ENCODE measurements around the gene THAP7. TPM values are rescaled to one million over a fixed set of nuclear protein-coding genes. Genes with fewer than 3 reads are reported as not detected.

Gene THAP7
- total RNA-seq, 6 donors from 2014 or later = 18.9 to 52.4 (median 32.0) TPM

DNA sequence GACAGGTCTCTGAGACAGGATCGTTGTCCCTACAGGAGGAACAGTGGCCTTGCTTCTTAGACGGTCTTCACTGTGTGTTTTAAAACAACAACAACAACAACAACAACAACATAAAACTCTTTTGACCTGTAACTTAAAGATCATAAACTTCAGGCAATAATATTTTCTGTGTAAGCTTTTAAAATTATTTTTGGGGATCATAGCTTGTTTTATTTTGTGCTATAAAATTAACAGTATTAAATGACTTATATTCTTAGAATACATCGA is 48.6 kb downstream of the THAP7 start:
- H3K9me3 ChIP-seq = no peaks in the 10 kb centered on the region
- H3K4me1 ChIP-seq = peaks cover 10 to 31% (median 20%) of the 10 kb centered on the region in 4 donors
- ATAC-seq (ENCODE audit: low FRiP score in 2 of 2) = no peak
- TF ChIP-seq, protein P1, sequence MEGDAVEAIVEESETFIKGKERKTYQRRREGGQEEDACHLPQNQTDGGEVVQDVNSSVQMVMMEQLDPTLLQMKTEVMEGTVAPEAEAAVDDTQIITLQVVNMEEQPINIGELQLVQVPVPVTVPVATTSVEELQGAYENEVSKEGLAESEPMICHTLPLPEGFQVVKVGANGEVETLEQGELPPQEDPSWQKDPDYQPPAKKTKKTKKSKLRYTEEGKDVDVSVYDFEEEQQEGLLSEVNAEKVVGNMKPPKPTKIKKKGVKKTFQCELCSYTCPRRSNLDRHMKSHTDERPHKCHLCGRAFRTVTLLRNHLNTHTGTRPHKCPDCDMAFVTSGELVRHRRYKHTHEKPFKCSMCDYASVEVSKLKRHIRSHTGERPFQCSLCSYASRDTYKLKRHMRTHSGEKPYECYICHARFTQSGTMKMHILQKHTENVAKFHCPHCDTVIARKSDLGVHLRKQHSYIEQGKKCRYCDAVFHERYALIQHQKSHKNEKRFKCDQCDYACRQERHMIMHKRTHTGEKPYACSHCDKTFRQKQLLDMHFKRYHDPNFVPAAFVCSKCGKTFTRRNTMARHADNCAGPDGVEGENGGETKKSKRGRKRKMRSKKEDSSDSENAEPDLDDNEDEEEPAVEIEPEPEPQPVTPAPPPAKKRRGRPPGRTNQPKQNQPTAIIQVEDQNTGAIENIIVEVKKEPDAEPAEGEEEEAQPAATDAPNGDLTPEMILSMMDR (IDR thresholded peaks at IDR 0.05) = no peak
- TF ChIP-seq POLR2AphosphoS5 (IDR thresholded peaks at IDR 0.05) (no peak), POLR2A (IDR thresholded peaks at IDR 0.05) (no peak), EP300 (IDR thresholded peaks at IDR 0.05) (no peak)
- H3K27ac ChIP-seq = no peak overlapping the region
- peaks cover 14 to 48% (median 35%) of the 10 kb centered on the region in 4 donors for H3K36me3 ChIP-seq
- WGBS, 2 donors = 74 to 75% methylated on average over 3 of the region's 3 CpGs
- H3K4me3 ChIP-seq = no peak overlapping the region
- DNase-seq = no peak
- no peaks in the 10 kb centered on the region for H3K27me3 ChIP-seq

DNA sequence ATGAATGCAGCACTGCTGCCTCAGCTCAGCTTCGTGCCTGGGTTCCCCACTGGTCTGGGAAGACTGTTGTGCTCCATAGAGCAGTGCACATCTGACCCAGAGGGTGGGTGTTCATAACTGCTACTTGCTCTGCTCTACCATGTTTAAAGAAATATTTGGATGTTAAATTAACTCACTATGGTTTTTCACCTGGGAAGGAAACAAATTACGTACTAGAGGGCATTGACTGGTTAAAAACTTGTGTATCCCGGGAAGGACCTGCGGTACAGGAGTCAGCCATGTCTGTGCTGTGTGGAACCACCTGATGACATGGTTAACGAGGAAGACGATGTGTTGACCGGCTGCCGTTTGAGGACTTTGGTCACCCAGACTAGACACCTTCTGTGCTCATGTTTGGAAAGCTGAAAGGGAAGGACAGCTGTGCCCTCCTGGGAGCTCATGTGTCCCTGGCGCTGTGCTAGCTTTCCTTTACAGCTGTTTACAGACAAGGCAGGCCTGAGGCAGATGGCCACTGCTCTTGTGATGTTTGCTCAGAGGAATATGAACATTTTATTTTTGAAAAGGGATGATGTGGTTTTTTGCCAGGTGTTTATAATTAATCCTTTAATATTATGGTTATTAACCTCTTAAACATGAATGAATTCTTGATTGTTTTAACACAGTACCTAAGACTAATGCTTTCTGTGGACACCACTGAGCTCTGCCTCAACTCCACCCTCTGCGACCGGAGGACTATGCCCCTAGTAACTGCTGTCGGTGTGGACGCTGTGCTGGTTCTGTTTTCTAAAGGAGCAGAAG is 49.2 kb downstream of the THAP7 start:
- Histone ChIP-seq H3K36me3 (peaks cover 14 to 48% (median 35%) of the 10 kb centered on the region in 4 donors), H3K4me1 (peaks cover 6 to 26% (median 15%) of the 10 kb centered on the region in 4 donors), H3K27ac (no peak overlapping the region), H3K4me3 (no peak overlapping the region), H3K27me3 (no peaks in the 10 kb centered on the region), H3K9me3 (no peaks in the 10 kb centered on the region)
- ATAC-seq (ENCODE audit: low FRiP score in 2 of 2) (no peak), DNase-seq (no peak)
- no peak for TF ChIP-seq POLR2A (IDR thresholded peaks at IDR 0.05)
- TF ChIP-seq, protein P1 (IDR thresholded peaks at IDR 0.05) = no peak
- TF ChIP-seq EP300 (IDR thresholded peaks at IDR 0.05) = no peak
- no peak for TF ChIP-seq POLR2AphosphoS5 (IDR thresholded peaks at IDR 0.05)
- 86 to 90% methylated on average over 13 of the region's 13 CpGs for WGBS, 2 donors

DNA sequence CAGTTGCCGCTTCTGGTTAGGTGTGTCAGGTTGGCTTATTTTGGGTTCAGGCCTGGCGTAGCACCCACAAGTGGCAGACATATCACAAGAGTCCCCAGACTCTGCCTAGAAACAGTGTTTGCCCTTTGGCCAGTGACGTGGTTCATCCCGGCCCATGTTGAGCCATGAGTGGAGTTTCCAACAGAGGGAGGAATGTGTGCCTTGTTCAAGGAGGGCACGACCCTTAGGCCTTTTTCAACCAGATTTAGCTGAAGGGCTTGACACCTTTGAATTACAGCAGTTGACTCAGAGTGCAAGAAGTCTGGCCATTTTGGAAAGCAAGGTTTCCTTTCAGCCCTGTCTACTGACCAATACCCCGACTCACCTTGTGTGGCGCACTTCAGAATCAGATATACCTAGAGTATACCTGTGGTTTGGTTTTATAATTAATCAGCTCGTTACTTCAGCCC is 50.0 kb downstream of the THAP7 start:
- Histone ChIP-seq H3K9me3 (no peaks in the 10 kb centered on the region), H3K36me3 (peaks cover 14 to 48% (median 35%) of the 10 kb centered on the region in 4 donors), H3K4me3 (no peak overlapping the region), H3K27me3 (no peaks in the 10 kb centered on the region), H3K4me1 (peaks cover 0 to 18% (median 9%) of the 10 kb centered on the region in 4 donors), H3K27ac (no peak overlapping the region)
- WGBS, 2 donors = 82 to 88% methylated on average over 6 to 8 of the region's 8 CpGs
- TF ChIP-seq, protein P1 (IDR thresholded peaks at IDR 0.05) = no peak
- TF ChIP-seq EP300 (IDR thresholded peaks at IDR 0.05) = no peak
- no peak for TF ChIP-seq POLR2AphosphoS5 (IDR thresholded peaks at IDR 0.05)
- no peak for TF ChIP-seq POLR2A (IDR thresholded peaks at IDR 0.05)
- DNase-seq (no peak), ATAC-seq (ENCODE audit: low FRiP score in 2 of 2) (no peak)

DNA sequence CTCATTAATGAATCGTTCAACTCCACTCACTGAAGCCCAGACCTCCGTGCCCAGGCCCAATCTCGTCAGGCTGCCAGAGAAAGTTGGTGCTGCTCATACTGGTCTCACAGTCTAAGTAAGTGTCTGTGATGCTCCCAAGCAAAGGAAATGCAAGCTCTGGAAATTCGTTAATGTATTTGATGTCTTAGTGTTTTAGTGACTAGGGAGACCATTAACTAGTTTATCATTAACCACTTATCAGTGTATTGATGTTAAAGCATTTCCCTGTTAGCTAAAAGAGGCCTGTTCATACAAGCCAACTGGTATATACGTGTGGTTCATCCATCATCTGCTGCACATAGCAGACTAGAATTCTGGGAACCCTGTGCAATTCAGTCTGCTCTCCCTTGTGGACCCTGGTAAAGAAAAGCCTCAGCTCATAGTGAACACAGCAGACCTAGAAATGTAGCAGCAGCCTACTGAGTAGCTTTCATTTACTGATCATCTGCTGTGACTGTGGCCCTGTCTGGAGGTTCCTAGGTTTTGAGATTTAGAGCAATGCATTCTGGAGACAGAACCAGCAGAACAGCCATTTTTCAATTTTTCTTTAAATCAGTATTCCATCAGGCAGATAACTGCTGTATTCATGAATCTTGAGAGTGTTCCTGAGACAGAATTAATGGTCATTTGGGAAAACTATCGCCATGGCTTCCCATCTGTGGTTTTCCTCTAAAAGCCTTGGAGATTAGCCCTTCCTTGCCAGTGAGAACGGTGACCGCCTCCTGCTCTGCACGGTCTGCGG is 50.6 kb downstream of the THAP7 start:
- Histone ChIP-seq H3K27me3 (no peaks in the 10 kb centered on the region), H3K27ac (no peak overlapping the region), H3K4me1 (peaks cover 1 to 17% (median 8%) of the 10 kb centered on the region in 4 donors), H3K4me3 (no peak overlapping the region), H3K36me3 (peaks cover 14 to 48% (median 35%) of the 10 kb centered on the region in 4 donors), H3K9me3 (no peaks in the 10 kb centered on the region)
- WGBS, 2 donors = 86 to 90% methylated on average over 10 of the region's 10 CpGs
- DNase-seq = no peak
- ATAC-seq (ENCODE audit: low FRiP score in 2 of 2) = no peak
- TF ChIP-seq POLR2A (IDR thresholded peaks at IDR 0.05) = no peak
- TF ChIP-seq, protein P1 (IDR thresholded peaks at IDR 0.05) = no peak
- no peak for TF ChIP-seq EP300 (IDR thresholded peaks at IDR 0.05)
- TF ChIP-seq POLR2AphosphoS5 (IDR thresholded peaks at IDR 0.05) = no peak
